WTC11 (cell line): ENCODE data around the gene PRR33. TPM values are rescaled to one million over a fixed set of nuclear protein-coding genes. Genes with fewer than 3 reads are reported as not detected.

Experiments
- ATAC-seq: fragments of 200-7000 bp; cut with Tn5 transposase; 2 replicates; pipeline ENCODE4 v1.10.0; 2021; ENCODE audit warnings: mild to moderate bottlenecking, moderate library complexity
- CTCF ChIA-PET: fragments of 300-600 bp; sonication (Branson Sonifier 250); formaldehyde crosslinking; loops from one replicate; lab custom pipeline; 2021; ENCODE audit warnings: antibody characterized with exemption; lab: Charles Lee
- POLR2A ChIA-PET: fragments of 350-600 bp; sonication (Branson Sonifier 250); formaldehyde crosslinking; loops from one replicate; lab custom pipeline; 2021; ENCODE audit warnings: antibody characterized with exemption; lab: Charles Lee
- DNase-seq: peaks from one replicate; pipeline ENCODE4 v3.0.0; 2021; ENCODE audit warnings: low spot score
- H3K27ac Mint-ChIP-seq: 2 replicates; pipeline ENCODE4 v1.8.0; 2021; ENCODE audit warnings: mixed read lengths
- H3K27me3 Mint-ChIP-seq: 2 replicates; pipeline ENCODE4 v1.8.0; 2021; ENCODE audit warnings: low read depth, mild to moderate bottlenecking, moderate library complexity, mixed read lengths
- H3K36me3 Mint-ChIP-seq: 2 replicates; pipeline ENCODE4 v1.8.0; 2021; ENCODE audit warnings: mixed read lengths
- H3K4me1 Mint-ChIP-seq: 2 replicates; pipeline ENCODE4 v1.8.0; 2022; ENCODE audit warnings: mixed read lengths
- H3K4me3 Mint-ChIP-seq: 2 replicates; pipeline ENCODE4 v1.8.0; 2021; ENCODE audit warnings: mild to moderate bottlenecking, moderate library complexity, mixed read lengths
- H3K9me3 Mint-ChIP-seq: 2 replicates; pipeline ENCODE4 v1.8.0; 2021; ENCODE audit warnings: mixed read lengths
- AFF4 ChIP-seq: sonication (generic); formaldehyde crosslinking; IDR thresholded peaks from 2 replicates; pipeline ENCODE4 v1.8.1; 2023; ENCODE audit warnings: mild to moderate bottlenecking, missing genetic modification reagents, borderline replicate concordance
- ATF1 ChIP-seq: sonication (generic); formaldehyde crosslinking; IDR thresholded peaks from 2 replicates; pipeline ENCODE4 v1.8.1; 2023; ENCODE audit warnings: mild to moderate bottlenecking, moderate library complexity, missing genetic modification reagents
- ATF3 ChIP-seq: sonication (generic); formaldehyde crosslinking; conservative IDR thresholded peaks from 2 replicates; pipeline ENCODE4 v1.8.1; 2022; ENCODE audit warnings: mild to moderate bottlenecking, missing genetic modification reagents
- CBFB ChIP-seq: sonication (generic); formaldehyde crosslinking; IDR thresholded peaks from 2 replicates; pipeline ENCODE4 v1.8.1; 2022; ENCODE audit warnings: mild to moderate bottlenecking, low read depth, missing genetic modification reagents
- E2F4 ChIP-seq: sonication (generic); formaldehyde crosslinking; IDR thresholded peaks from 2 replicates; pipeline ENCODE4 v1.8.1; 2022; ENCODE audit warnings: low read depth, mild to moderate bottlenecking, moderate library complexity, missing genetic modification reagents, borderline replicate concordance
- E2F5 ChIP-seq: sonication (generic); formaldehyde crosslinking; IDR thresholded peaks from 2 replicates; pipeline ENCODE4 v1.8.1; 2022; ENCODE audit warnings: mild to moderate bottlenecking, moderate library complexity, missing genetic modification reagents
- ESRRA ChIP-seq: sonication (generic); formaldehyde crosslinking; IDR thresholded peaks from 2 replicates; pipeline ENCODE4 v1.8.1; 2022; ENCODE audit warnings: mild to moderate bottlenecking, missing genetic modification reagents, borderline replicate concordance
- JAZF1 ChIP-seq: fragments of 250-450 bp; sonication (Bioruptor Pico); IDR thresholded peaks from 2 replicates; pipeline ENCODE4 v1.9.0; 2021; ENCODE audit warnings: moderate library complexity, mild to moderate bottlenecking, inconsistent platforms
- KAT7 ChIP-seq: sonication (generic); formaldehyde crosslinking; IDR thresholded peaks from 2 replicates; pipeline ENCODE4 v1.8.1; 2023; ENCODE audit warnings: missing genetic modification reagents, mild to moderate bottlenecking, borderline replicate concordance
- SMAD3 ChIP-seq: sonication (generic); formaldehyde crosslinking; IDR thresholded peaks from 2 replicates; pipeline ENCODE4 v1.8.0; 2022; ENCODE audit warnings: missing genetic modification reagents, mild to moderate bottlenecking, borderline replicate concordance
- SP1 ChIP-seq: sonication (generic); formaldehyde crosslinking; conservative IDR thresholded peaks from 2 replicates; pipeline ENCODE4 v1.8.1; 2022; ENCODE audit warnings: missing genetic modification reagents
- TEAD1 ChIP-seq: sonication (generic); formaldehyde crosslinking; IDR thresholded peaks from 2 replicates; pipeline ENCODE4 v1.8.0; 2022; ENCODE audit warnings: mild to moderate bottlenecking, missing genetic modification reagents
- TEAD4 ChIP-seq: sonication (generic); formaldehyde crosslinking; IDR thresholded peaks from 2 replicates; pipeline ENCODE4 v1.8.0; 2022; ENCODE audit warnings: mild to moderate bottlenecking, missing genetic modification reagents
- USF1 ChIP-seq: sonication (generic); formaldehyde crosslinking; IDR thresholded peaks from 2 replicates; pipeline ENCODE4 v1.8.0; 2022; ENCODE audit warnings: mild to moderate bottlenecking, missing genetic modification reagents
- ZBTB21 ChIP-seq: sonication (generic); formaldehyde crosslinking; IDR thresholded peaks from 2 replicates; pipeline ENCODE4 v1.8.1; 2023; ENCODE audit warnings: mild to moderate bottlenecking, missing genetic modification reagents, borderline replicate concordance
- ZNF396 ChIP-seq: fragments of 250-450 bp; sonication (Bioruptor Pico); IDR thresholded peaks from 2 replicates; pipeline ENCODE4 v1.8.0; 2021; ENCODE audit warnings: mild to moderate bottlenecking, moderate library complexity, borderline replicate concordance
- ZNF512 ChIP-seq: sonication (generic); formaldehyde crosslinking; IDR thresholded peaks from 2 replicates; pipeline ENCODE4 v1.8.1; 2022; ENCODE audit warnings: missing genetic modification reagents, borderline replicate concordance
- total RNA-seq: library from RNA; stranded (reverse); gene quantifications from 3 replicates; pipeline ENCODE4 v1.2.3, GENCODE V29; 2021

The PRR33 gene
- total RNA-seq, 1 experiment from 2014 or later = not detected

- DNase-seq (no peak), ATAC-seq (no peak)
- POLR2A ChIA-PET = no interaction called here
- CTCF ChIA-PET = interaction anchor here (0.9 to 3.0 kb wide), 9 partner anchors 12 to 281 kb away, joined by 3 to 18 read pairs (median 5); no protein-coding TSS in a partner anchor
- H3K36me3 Mint-ChIP-seq = no peaks in the 10 kb centered on the region
- no peaks in the 10 kb centered on the region; the same call in 1 of the 2 replicates for H3K4me1 Mint-ChIP-seq
- H3K27ac Mint-ChIP-seq = no peak overlapping the region
- TF ChIP-seq ZNF512 (no peak), ATF3 (CRISPR knock-in tag) (no peak), USF1 (no peak), ZBTB21 (CRISPR knock-in tag) (no peak), TEAD4 (CRISPR knock-in tag) (no peak), AFF4 (no peak), E2F5 (CRISPR knock-in tag) (no peak), ZNF396 (CRISPR knock-in tag) (no peak), SP1 (no peak), TEAD1 (CRISPR knock-in tag) (no peak)
- H3K9me3 Mint-ChIP-seq = no peaks in the 10 kb centered on the region
- no peak overlapping the region for H3K4me3 Mint-ChIP-seq
- H3K27me3 Mint-ChIP-seq = no peaks in the 10 kb centered on the region
Observed at GRCh38 chr11:1870326-1870696, 21.4 kb downstream of the PRR33 start.

- POLR2A ChIA-PET = no interaction called here
- DNase-seq = peak; percentile 26
- Mint-ChIP-seq H3K9me3 (no peaks in the 10 kb centered on the region), H3K4me1 (no peaks in the 10 kb centered on the region; the same call in 1 of the 2 replicates), H3K4me3 (no peak overlapping the region)
- CTCF ChIA-PET = interaction anchor here (0.7 to 3.0 kb wide), 9 partner anchors 13 to 281 kb away, joined by 3 to 18 read pairs (median 5); no protein-coding TSS in a partner anchor
- TF ChIP-seq KAT7 (no peak), JAZF1 (no peak), SMAD3 (CRISPR knock-in tag) (no peak), ATF1 (CRISPR knock-in tag) (no peak), ESRRA (CRISPR knock-in tag) (no peak), E2F4 (CRISPR knock-in tag) (no peak), CBFB (CRISPR knock-in tag) (no peak)
- TF ChIP-seq, all 79 proteins: peak for 0
- Mint-ChIP-seq H3K36me3 (no peaks in the 10 kb centered on the region), H3K27me3 (no peaks in the 10 kb centered on the region), H3K27ac (no peak overlapping the region)
- ATAC-seq = peak; percentile 53; the same call in 1 of the 2 replicates
Observed at GRCh38 chr11:1869427-1870325, 22.0 kb downstream of the PRR33 start.
